Activated CD8-positive, alpha-beta T cell treated with anti-CD3 and anti-CD28 coated beads for 36 hours (primary cell): ENCODE measurements around the gene SBNO2. TPM values are rescaled to one million over a fixed set of nuclear protein-coding genes. Genes with fewer than 3 reads are reported as not detected.

Experiments
- ATAC-seq: fragments of 200-7000 bp; cut with Tn5 transposase; one replicate; pipeline ENCODE4 v1.10.0; 2021; ENCODE audit warnings: mild to moderate bottlenecking, moderate library complexity
- CTCF ChIA-PET: fragments of 350-600 bp; sonication (Branson Sonifier 250); formaldehyde crosslinking; loops from one replicate; lab custom pipeline; 2021; ENCODE audit warnings: antibody characterized with exemption; lab: Charles Lee
- POLR2A ChIA-PET: fragments of 350-600 bp; sonication (Branson Sonifier 250); formaldehyde crosslinking; loops from one replicate; lab custom pipeline; 2021; ENCODE audit warnings: antibody characterized with exemption; lab: Charles Lee
- DNase-seq: peaks from one replicate; pipeline ENCODE4 v3.0.0-alpha.2; 2020
- H3K27ac Mint-ChIP-seq: one replicate; pipeline ENCODE4 v1.8.0; 2021; ENCODE audit warnings: mild to moderate bottlenecking, mixed read lengths
- H3K27me3 Mint-ChIP-seq: one replicate; pipeline ENCODE4 v1.8.0; 2021; ENCODE audit warnings: mixed read lengths
- H3K36me3 Mint-ChIP-seq: one replicate; pipeline ENCODE4 v1.8.0; 2021; ENCODE audit warnings: low read depth, mixed read lengths
- H3K4me1 Mint-ChIP-seq: one replicate; pipeline ENCODE4 v1.8.0; 2021; ENCODE audit warnings: low read depth, mixed read lengths
- H3K4me3 Mint-ChIP-seq: one replicate; pipeline ENCODE4 v1.8.0; 2021; ENCODE audit warnings: mild to moderate bottlenecking, moderate library complexity, mixed read lengths
- H3K9me3 Mint-ChIP-seq: one replicate; pipeline ENCODE4 v1.8.0; 2021; ENCODE audit warnings: mixed read lengths
- CTCF ChIP-seq: fragments of 200-600 bp; IDR thresholded peaks from one replicate; pipeline ENCODE4 v1.8.0; 2022; ENCODE audit warnings: antibody characterized with exemption, mild to moderate bottlenecking
- intact Hi-C: fragments of 100-400 bp; cut with micrococcal nuclease; formaldehyde crosslinking; loops from one replicate; pipeline ENCODE4 v1.10.0; 2022
- total RNA-seq, 2 experiments: library from RNA; stranded (reverse); gene quantifications; one replicate each; pipeline ENCODE4 v1.2.3, GENCODE V29; 2021

The SBNO2 gene
- total RNA-seq, 2 experiments from 2014 or later: 41.7 to 42.0 TPM

GRCh38 chr19:1221904-1222255, 47.8 kb upstream of the SBNO2 start:
- H3K9me3 Mint-ChIP-seq: no peaks in the 10 kb centered on the region
- no peaks in the 10 kb centered on the region for H3K27me3 Mint-ChIP-seq
- H3K36me3 Mint-ChIP-seq: no peaks in the 10 kb centered on the region
- ChIA-PET POLR2A (interaction anchor here (1.1 kb wide), 1 partner anchor 18 kb away, joined by 3 read pairs; no protein-coding TSS in a partner anchor), CTCF (interaction anchor here (1.3 to 1.8 kb wide), 2 partner anchors 8 to 108 kb away, joined by 3 to 5 read pairs; no protein-coding TSS in a partner anchor)
- DNase-seq (no peak), ATAC-seq (no peak)
- intact Hi-C loops: no loop called here
- H3K4me3 Mint-ChIP-seq: no peak overlapping the region
- H3K27ac Mint-ChIP-seq: no peak overlapping the region
- H3K4me1 Mint-ChIP-seq: no peaks in the 10 kb centered on the region
- no peak for TF ChIP-seq CTCF

GRCh38 chr19:1220976-1221903, 47.2 kb upstream of the SBNO2 start:
- Mint-ChIP-seq H3K4me3 (no peak overlapping the region), H3K27ac (no peak overlapping the region), H3K36me3 (no peaks in the 10 kb centered on the region), H3K27me3 (no peaks in the 10 kb centered on the region), H3K4me1 (peaks cover under 1% of the 10 kb centered on the region), H3K9me3 (no peaks in the 10 kb centered on the region)
- no peak for DNase-seq
- ChIA-PET POLR2A (interaction anchor here (1.0 kb wide), 2 partner anchors 12 to 15 kb away, joined by 3 to 4 read pairs; no protein-coding TSS in a partner anchor), CTCF (interaction anchor here (0.9 to 1.8 kb wide), 3 partner anchors 7 to 108 kb away, joined by 3 to 5 read pairs (median 3); no protein-coding TSS in a partner anchor)
- no peak for ATAC-seq
- intact Hi-C loops: no loop called here
- no peak for TF ChIP-seq CTCF

GRCh38 chr19:1220477-1220930, 46.4 kb upstream of the SBNO2 start:
- Mint-ChIP-seq H3K4me3 (no peak overlapping the region), H3K27me3 (no peaks in the 10 kb centered on the region), H3K9me3 (no peaks in the 10 kb centered on the region), H3K27ac (no peak overlapping the region), H3K4me1 (peaks cover 3% of the 10 kb centered on the region), H3K36me3 (no peaks in the 10 kb centered on the region)
- no peak for TF ChIP-seq CTCF
- ChIA-PET POLR2A (interaction anchor here (1.0 kb wide), 2 partner anchors 11 to 16 kb away, joined by 3 to 4 read pairs; no protein-coding TSS in a partner anchor), CTCF (interaction anchor here (0.9 kb wide), 1 partner anchor 24 kb away, joined by 3 read pairs; no protein-coding TSS in a partner anchor)
- DNase-seq (no peak), ATAC-seq (no peak)
- intact Hi-C loops: no loop called here

- Mint-ChIP-seq H3K36me3 (no peaks in the 10 kb centered on the region), H3K4me1 (peaks cover 3% of the 10 kb centered on the region), H3K9me3 (no peaks in the 10 kb centered on the region), H3K4me3 (no peak overlapping the region), H3K27me3 (no peaks in the 10 kb centered on the region), H3K27ac (no peak overlapping the region)
- DNase-seq (no peak), ATAC-seq (no peak)
- TF ChIP-seq CTCF: no peak
- ChIA-PET POLR2A (no interaction called here), CTCF (no interaction called here)
- intact Hi-C loops: no loop called here
These were observed 45.9 kb upstream of the SBNO2 start for GRCh38 chr19:1219786-1220476.
